ENCODE results near the gene CRABP2. TPM values are rescaled to one million over a fixed set of nuclear protein-coding genes. Genes with fewer than 3 reads are reported as not detected.

CRABP2 gene
- polyA plus RNA-seq, 1 of the 3 experiments (the other 2 are of a cell fraction) = 42.1 TPM

GRCh38 chr1:156708218-156708661 is 2.9 kb upstream of the CRABP2 start:
- TF ChIP-seq RFX5 (IDR thresholded peaks at IDR 0.05; ENCODE audit: low read length) (no peak), NFIC (IDR thresholded peaks at IDR 0.05; ENCODE audit: borderline replicate concordance) (no peak), YY1 (IDR thresholded peaks at IDR 0.05; ENCODE audit: low read depth) (no peak), RCOR1 (IDR thresholded peaks at IDR 0.05; ENCODE audit: low read length) (peak; percentile 65; the same call in 1 of the 2 replicates), TCF12 (IDR thresholded peaks at IDR 0.05) (peak; percentile 27; the same call in 1 of the 2 replicates), TEAD4 (IDR thresholded peaks at IDR 0.05; ENCODE audit: borderline replicate concordance, insufficient read depth) (no peak), EP300 (IDR thresholded peaks at IDR 0.05; ENCODE audit: borderline replicate concordance in 1 of 2, low read depth in 1 of 2, low read length in 1 of 2) (peak in 1 of 2 experiments; percentile 66; a peak in 1 of 4 replicates), GABPA (IDR thresholded peaks at IDR 0.05; ENCODE audit: low read depth) (no peak)
- TF ChIP-seq, protein P1, sequence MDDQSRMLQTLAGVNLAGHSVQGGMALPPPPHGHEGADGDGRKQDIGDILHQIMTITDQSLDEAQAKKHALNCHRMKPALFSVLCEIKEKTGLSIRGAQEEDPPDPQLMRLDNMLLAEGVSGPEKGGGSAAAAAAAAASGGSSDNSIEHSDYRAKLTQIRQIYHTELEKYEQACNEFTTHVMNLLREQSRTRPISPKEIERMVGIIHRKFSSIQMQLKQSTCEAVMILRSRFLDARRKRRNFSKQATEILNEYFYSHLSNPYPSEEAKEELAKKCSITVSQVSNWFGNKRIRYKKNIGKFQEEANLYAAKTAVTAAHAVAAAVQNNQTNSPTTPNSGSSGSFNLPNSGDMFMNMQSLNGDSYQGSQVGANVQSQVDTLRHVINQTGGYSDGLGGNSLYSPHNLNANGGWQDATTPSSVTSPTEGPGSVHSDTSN (IDR thresholded peaks at IDR 0.05) = 0 out of 2 replicates have a peak, but pooled peaks have one; percentile 7
- CTCF ChIA-PET = interaction anchor here (0.7 to 45.5 kb wide), 10 partner anchors 7 to 202 kb away, joined by 3 to 2702 read pairs (median 5); partner anchors contain the start of genes CRABP2, ISG20L2, METTL25B and NES

DNA sequence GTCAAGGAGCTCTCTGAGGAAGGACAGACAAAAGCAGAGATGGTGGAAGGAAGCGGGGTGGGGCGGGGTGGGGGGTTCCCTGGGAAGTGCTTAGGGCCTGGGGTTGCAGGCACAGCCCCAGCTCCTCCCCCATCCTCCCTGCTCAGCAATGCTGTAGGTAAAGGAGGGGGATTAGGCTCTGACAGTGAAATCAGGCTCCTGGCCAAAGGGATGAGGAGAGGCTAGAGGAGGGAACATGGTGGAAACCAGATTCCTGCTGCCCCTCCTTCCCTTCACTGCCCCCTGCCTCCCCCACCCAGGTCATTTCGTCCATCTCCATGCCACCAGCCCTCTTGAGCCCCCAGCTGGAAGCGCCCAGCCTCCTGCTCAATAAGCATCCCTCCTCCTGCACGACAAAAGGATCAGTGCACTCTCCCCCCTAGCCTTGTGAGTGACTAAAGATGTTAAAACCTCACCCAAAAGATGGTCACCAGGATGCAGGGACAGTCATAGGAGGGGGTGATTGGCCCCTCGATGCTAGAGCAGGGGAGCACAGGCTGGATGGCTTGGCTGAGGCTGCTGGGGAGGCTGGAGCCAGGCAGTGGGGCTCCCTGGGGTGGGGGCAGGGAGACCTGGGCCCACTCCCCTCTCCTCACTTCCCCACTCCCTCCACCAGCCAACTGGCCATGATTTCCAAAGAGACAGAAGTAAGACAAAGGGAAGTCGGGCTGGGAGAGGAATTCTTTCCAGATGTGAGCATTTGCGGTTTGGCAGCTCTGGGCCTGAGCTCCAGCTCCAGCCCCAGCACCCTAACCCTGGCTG is 2.2 kb upstream of the CRABP2 start:
- CTCF ChIA-PET = interaction anchor here (0.6 to 45.5 kb wide), 17 partner anchors 8 to 411 kb away, joined by 3 to 2702 read pairs (median 5); partner anchors contain the start of genes CRABP2, ISG20L2, METTL25B and NES
- no peak overlapping the region for H2AFZ ChIP-seq (ENCODE audit: low read depth)

More at GRCh38 chr1:156708218-156708661, 2.9 kb upstream of the CRABP2 start:
- Histone ChIP-seq H3K27ac (ENCODE audit: low read depth in 2 of 2, low read length in 1 of 2) (peak overlapping the region; percentile 8 to 98; a peak in 3 of 4 replicates), H3K79me2 (ENCODE audit: insufficient read depth) (no peaks in the 10 kb centered on the region), H3K4me3 (ENCODE audit: low read depth in 2 of 2, low read length in 1 of 2) (no peak overlapping the region), H3K9me2 (no peaks in the 10 kb centered on the region), H3F3A (replicated peaks; ENCODE audit: insufficient read depth) (peaks cover 45% of the 10 kb centered on the region), H3K4me2 (peak overlapping the region; percentile 61; the same call in 1 of the 2 replicates), H4K20me1 (ENCODE audit: insufficient read depth) (no peaks in the 10 kb centered on the region), H3K27me3 (ENCODE audit: insufficient read depth) (no peaks in the 10 kb centered on the region), H3K36me3 (replicated peaks in 1 of 2; ENCODE audit: control insufficient read depth in 1 of 2, insufficient read depth in 2 of 2, low read length in 1 of 2) (no peaks in the 10 kb centered on the region), H3K9ac (no peak overlapping the region), H3K9me3 (no peaks in the 10 kb centered on the region), H2AFZ (ENCODE audit: low read depth) (no peak overlapping the region), H3K4me1 (ENCODE audit: control insufficient read depth in 1 of 2, insufficient read depth in 2 of 2, low read depth in 1 of 2, low read length in 1 of 2) (peaks cover 76 to 95% of the 10 kb centered on the region in 2 experiments)
- WGBS (ENCODE audit: low lambda C conversion rate) = 49% methylated on average over 4 of the region's 4 CpGs
- POLR2A ChIA-PET = interaction anchor here (1.4 kb wide), 1 partner anchor 20 kb away, joined by 8 read pairs; the partner anchor contains the start of genes ISG20L2 and METTL25B
- DNase-seq = no peak

More for the DNA sequence above, 2.2 kb upstream of the CRABP2 start:
- WGBS (ENCODE audit: low lambda C conversion rate) = 44% methylated on average over 8 of the region's 8 CpGs
- no peaks in the 10 kb centered on the region for H3K9me3 ChIP-seq
- H3F3A ChIP-seq (replicated peaks; ENCODE audit: insufficient read depth) = peaks cover 39% of the 10 kb centered on the region
- H3K27me3 ChIP-seq (ENCODE audit: insufficient read depth) = no peaks in the 10 kb centered on the region
- TF ChIP-seq, protein P1 (IDR thresholded peaks at IDR 0.05) = no peak
- no peak for TF ChIP-seq TCF12 (IDR thresholded peaks at IDR 0.05)
- TF ChIP-seq RFX5 (IDR thresholded peaks at IDR 0.05; ENCODE audit: low read length) = no peak
- peak; percentile 13; the same call in 1 of the 2 replicates for TF ChIP-seq NFIC (IDR thresholded peaks at IDR 0.05; ENCODE audit: borderline replicate concordance)
- no peak for TF ChIP-seq TEAD4 (IDR thresholded peaks at IDR 0.05; ENCODE audit: borderline replicate concordance, insufficient read depth)
- TF ChIP-seq, protein P2, sequence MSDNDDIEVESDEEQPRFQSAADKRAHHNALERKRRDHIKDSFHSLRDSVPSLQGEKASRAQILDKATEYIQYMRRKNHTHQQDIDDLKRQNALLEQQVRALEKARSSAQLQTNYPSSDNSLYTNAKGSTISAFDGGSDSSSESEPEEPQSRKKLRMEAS (IDR thresholded peaks at IDR 0.05; ENCODE audit: low read depth) = no peak
- no peaks in the 10 kb centered on the region for H3K79me2 ChIP-seq (ENCODE audit: insufficient read depth)
- peak overlapping the region; percentile 61; the same call in 1 of the 2 replicates for H3K4me2 ChIP-seq
- peak overlapping the region; percentile 8 to 98; a peak in 3 of 4 replicates for H3K27ac ChIP-seq (ENCODE audit: low read depth in 2 of 2, low read length in 1 of 2)
- no peak overlapping the region for H3K9ac ChIP-seq
- DNase-seq = no peak
- H4K20me1 ChIP-seq (ENCODE audit: insufficient read depth) = no peaks in the 10 kb centered on the region
- POLR2A ChIA-PET = interaction anchor here (0.6 to 5.3 kb wide), 3 partner anchors 10 to 80 kb away, joined by 3 to 57 read pairs (median 7); no protein-coding TSS in a partner anchor
- no peaks in the 10 kb centered on the region for H3K36me3 ChIP-seq (replicated peaks in 1 of 2; ENCODE audit: control insufficient read depth in 1 of 2, insufficient read depth in 2 of 2, low read length in 1 of 2)
- H3K4me1 ChIP-seq (ENCODE audit: control insufficient read depth in 1 of 2, insufficient read depth in 2 of 2, low read depth in 1 of 2, low read length in 1 of 2) = peaks cover 76 to 96% of the 10 kb centered on the region in 2 experiments
- H3K9me2 ChIP-seq = no peaks in the 10 kb centered on the region
- H3K4me3 ChIP-seq (ENCODE audit: low read depth in 2 of 2, low read length in 1 of 2) = no peak overlapping the region

Data from SK-N-SH (cell line).